KMS-11 (cell line): ENCODE measurements around the gene ANKRD44.

Experiments
- H2AFZ ChIP-seq: fragments of 200-600 bp; sonication (generic); 2 replicates; pipeline ENCODE4 v1.6.1; 2016; ENCODE audit warnings: antibody characterized with exemption, mixed run types, low read depth
- H3K27ac ChIP-seq: fragments of 200-600 bp; sonication (generic); 2 replicates; pipeline ENCODE4 v1.6.1; 2016; ENCODE audit warnings: mild to moderate bottlenecking, mixed run types
- H3K27me3 ChIP-seq: fragments of 200-600 bp; sonication (generic); 2 replicates; pipeline ENCODE4 v1.6.1; 2017; ENCODE audit warnings: mild to moderate bottlenecking, low read depth, mixed run types, moderate library complexity; ENCODE audit not compliant: insufficient read depth
- H3K36me3 ChIP-seq: fragments of 200-600 bp; sonication (generic); 2 replicates; pipeline ENCODE4 v1.6.1; 2017; ENCODE audit warnings: mild to moderate bottlenecking, mixed run types; ENCODE audit not compliant: insufficient read depth
- H3K4me1 ChIP-seq: fragments of 200-600 bp; sonication (generic); 2 replicates; pipeline ENCODE4 v1.6.1; 2016; ENCODE audit warnings: mild to moderate bottlenecking, low read depth, mixed run types; ENCODE audit not compliant: poor library complexity, severe bottlenecking
- H3K4me2 ChIP-seq: fragments of 200-600 bp; sonication (generic); 2 replicates; pipeline ENCODE4 v1.7.0; 2016; ENCODE audit warnings: mild to moderate bottlenecking, mixed run types
- H3K4me3 ChIP-seq: fragments of 200-600 bp; sonication (generic); IDR thresholded peaks from 2 replicates; pipeline ENCODE4 v1.6.1; 2017; ENCODE audit warnings: low read depth, low read length, mixed read lengths; ENCODE audit not compliant: insufficient read depth
- H3K79me2 ChIP-seq: fragments of 200-600 bp; sonication (generic); 2 replicates; pipeline ENCODE4 v1.6.1; 2016; ENCODE audit warnings: low read depth, mixed run types; ENCODE audit not compliant: insufficient read depth
- H3K9ac ChIP-seq: fragments of 200-600 bp; sonication (generic); 2 replicates; pipeline ENCODE4 v1.6.1; 2016; ENCODE audit warnings: mild to moderate bottlenecking, mixed run types
- H4K20me1 ChIP-seq: fragments of 200-600 bp; sonication (generic); 2 replicates; pipeline ENCODE4 v1.6.1; 2016; ENCODE audit warnings: mild to moderate bottlenecking, mixed run types; ENCODE audit not compliant: insufficient read depth
- TF ChIP-seq, protein P1 (sequence below): fragments of 200-600 bp; sonication (generic); conservative IDR thresholded peaks from 2 replicates; pipeline ENCODE4 v1.6.1; 2017; ENCODE audit warnings: low read depth, mild to moderate bottlenecking, antibody characterized with exemption, low read length, moderate library complexity, mixed read lengths

ANKRD44 gene

DNA sequence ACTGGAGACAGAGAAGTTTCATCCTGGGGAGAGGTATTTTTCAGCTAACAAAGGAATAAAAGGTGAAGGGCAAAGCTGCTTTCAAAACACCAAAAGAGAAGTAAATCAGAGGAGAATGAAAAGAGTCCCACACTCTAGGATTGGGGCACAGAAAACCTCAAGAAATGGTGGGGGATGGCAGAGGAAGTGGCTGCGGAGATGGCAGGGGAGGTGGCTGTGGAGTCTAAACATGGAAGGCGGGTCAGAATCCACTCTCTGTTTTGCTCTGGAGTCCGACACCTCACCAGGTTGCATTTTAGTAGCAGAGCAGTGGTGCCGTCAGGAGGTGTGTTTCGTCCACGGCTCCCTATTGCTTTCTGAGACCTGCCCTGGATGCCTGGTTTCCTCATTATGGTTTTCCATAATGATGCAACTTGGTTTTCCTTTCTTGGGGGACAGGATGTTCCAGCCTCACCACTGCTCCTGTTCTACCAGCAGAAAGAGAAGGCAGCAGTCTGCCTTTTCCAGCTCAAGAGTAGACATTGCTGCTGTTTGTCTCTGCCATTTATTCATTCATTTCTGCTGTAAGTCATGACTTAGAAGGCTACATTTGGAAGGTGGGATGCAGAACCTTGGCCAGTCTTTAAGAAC lies 188.7 kb downstream of the ANKRD44 start:
- H2AFZ ChIP-seq: no peak overlapping the region
- no peaks in the 10 kb centered on the region for H3K79me2 ChIP-seq
- no peaks in the 10 kb centered on the region for H3K36me3 ChIP-seq
- no peaks in the 10 kb centered on the region for H4K20me1 ChIP-seq
- H3K27ac ChIP-seq: no peak overlapping the region
- no peak overlapping the region for H3K9ac ChIP-seq
- H3K4me3 ChIP-seq: no peak overlapping the region
- TF ChIP-seq, protein P1, sequence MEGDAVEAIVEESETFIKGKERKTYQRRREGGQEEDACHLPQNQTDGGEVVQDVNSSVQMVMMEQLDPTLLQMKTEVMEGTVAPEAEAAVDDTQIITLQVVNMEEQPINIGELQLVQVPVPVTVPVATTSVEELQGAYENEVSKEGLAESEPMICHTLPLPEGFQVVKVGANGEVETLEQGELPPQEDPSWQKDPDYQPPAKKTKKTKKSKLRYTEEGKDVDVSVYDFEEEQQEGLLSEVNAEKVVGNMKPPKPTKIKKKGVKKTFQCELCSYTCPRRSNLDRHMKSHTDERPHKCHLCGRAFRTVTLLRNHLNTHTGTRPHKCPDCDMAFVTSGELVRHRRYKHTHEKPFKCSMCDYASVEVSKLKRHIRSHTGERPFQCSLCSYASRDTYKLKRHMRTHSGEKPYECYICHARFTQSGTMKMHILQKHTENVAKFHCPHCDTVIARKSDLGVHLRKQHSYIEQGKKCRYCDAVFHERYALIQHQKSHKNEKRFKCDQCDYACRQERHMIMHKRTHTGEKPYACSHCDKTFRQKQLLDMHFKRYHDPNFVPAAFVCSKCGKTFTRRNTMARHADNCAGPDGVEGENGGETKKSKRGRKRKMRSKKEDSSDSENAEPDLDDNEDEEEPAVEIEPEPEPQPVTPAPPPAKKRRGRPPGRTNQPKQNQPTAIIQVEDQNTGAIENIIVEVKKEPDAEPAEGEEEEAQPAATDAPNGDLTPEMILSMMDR: no peak
- no peaks in the 10 kb centered on the region for H3K27me3 ChIP-seq
- no peak overlapping the region for H3K4me2 ChIP-seq
- H3K4me1 ChIP-seq: no peaks in the 10 kb centered on the region

DNA sequence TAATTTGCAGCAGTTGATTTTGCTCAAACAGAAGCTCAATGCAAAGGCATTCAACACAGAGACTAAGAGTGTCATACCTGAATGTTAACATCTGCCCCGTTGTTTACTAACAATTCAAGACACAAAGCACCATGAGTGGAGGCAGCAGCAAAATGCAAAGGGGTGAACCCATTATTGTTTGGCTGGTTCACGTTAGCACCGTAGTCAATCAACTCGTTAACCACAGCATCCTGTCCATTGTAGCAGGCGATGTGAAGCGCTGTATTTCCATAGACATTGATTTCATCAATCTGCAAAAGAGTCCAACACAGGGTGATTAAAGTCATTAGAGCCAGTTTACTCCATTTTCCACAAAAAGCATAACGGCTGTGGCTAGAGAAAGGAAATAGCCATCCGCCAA lies 189.3 kb downstream of the ANKRD44 start:
- H3K79me2 ChIP-seq: no peaks in the 10 kb centered on the region
- H3K36me3 ChIP-seq: no peaks in the 10 kb centered on the region
- no peak overlapping the region for H2AFZ ChIP-seq
- no peaks in the 10 kb centered on the region for H4K20me1 ChIP-seq
- TF ChIP-seq, protein P1: no peak
- H3K4me2 ChIP-seq: no peak overlapping the region
- H3K27me3 ChIP-seq: no peaks in the 10 kb centered on the region
- H3K4me3 ChIP-seq: no peak overlapping the region
- H3K9ac ChIP-seq: no peak overlapping the region
- no peaks in the 10 kb centered on the region for H3K4me1 ChIP-seq
- H3K27ac ChIP-seq: no peak overlapping the region

DNA sequence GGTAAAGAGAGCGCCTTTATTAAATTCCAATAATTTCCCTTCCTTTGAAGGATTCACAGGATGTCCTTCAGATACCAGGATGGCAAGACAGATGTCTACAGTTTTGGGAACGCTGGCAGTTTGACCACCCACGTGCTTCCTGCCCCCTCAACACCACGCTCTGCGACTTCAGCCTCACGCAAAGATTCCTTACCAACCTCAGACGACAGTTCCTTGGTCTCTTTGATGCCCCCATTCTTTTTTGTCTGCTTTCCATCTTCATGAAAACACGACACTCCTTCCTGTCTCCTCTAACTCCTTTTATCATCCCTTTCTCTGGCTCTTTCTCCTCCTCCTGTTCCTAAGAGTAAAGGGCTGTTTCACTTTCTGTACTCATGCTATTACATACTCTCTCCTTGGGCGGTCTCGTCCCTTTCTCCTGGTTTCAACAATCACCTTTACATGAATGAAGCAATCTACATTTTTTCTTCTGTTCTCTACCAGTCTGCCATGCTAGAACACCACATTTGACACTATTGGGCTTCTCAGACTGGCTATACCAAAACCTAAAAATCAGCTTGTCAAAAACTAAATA lies 194.2 kb downstream of the ANKRD44 start:
- H3K27me3 ChIP-seq: no peaks in the 10 kb centered on the region
- H3K27ac ChIP-seq: no peak overlapping the region
- H3K9ac ChIP-seq: no peak overlapping the region
- H3K36me3 ChIP-seq: no peaks in the 10 kb centered on the region
- H3K4me2 ChIP-seq: no peak overlapping the region
- no peaks in the 10 kb centered on the region for H4K20me1 ChIP-seq
- TF ChIP-seq, protein P1: no peak
- H3K4me1 ChIP-seq: no peaks in the 10 kb centered on the region
- H2AFZ ChIP-seq: no peak overlapping the region
- H3K79me2 ChIP-seq: no peaks in the 10 kb centered on the region
- no peak overlapping the region for H3K4me3 ChIP-seq

DNA sequence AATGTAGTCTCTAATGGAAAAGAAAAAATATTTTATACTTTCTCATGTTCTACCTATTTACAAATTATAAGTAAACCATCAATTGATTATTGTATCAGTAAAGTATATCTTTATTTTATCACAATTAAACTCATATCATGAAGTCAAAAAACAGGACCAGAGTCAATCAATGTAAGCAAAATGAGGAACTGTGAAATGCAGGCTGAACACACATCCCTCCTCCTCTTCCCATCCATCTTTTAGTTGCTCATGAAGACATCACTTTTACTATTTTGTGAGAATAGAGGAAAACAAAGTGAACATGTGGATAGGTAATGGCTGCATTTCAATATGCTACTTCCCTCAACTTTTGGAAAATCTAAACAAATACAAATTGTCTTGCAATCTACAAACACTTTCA lies 195.3 kb downstream of the ANKRD44 start:
- no peak overlapping the region for H3K4me3 ChIP-seq

More for the DNA sequence above, 195.3 kb downstream of the ANKRD44 start:
- Histone ChIP-seq H3K27ac (no peak overlapping the region), H3K4me1 (no peaks in the 10 kb centered on the region), H3K9ac (no peak overlapping the region), H3K79me2 (no peaks in the 10 kb centered on the region), H4K20me1 (no peaks in the 10 kb centered on the region), H2AFZ (no peak overlapping the region), H3K36me3 (no peaks in the 10 kb centered on the region), H3K4me2 (no peak overlapping the region), H3K27me3 (no peaks in the 10 kb centered on the region)
- TF ChIP-seq, protein P1: no peak
